GM12878 (cell line): ENCODE data around the gene GPR141.

Experiments used
- CEBPB ChIP-seq, 2 experiments: fragments of 150-350 bp in 1 of 2; IDR thresholded peaks; 2 replicates each; pipeline ENCODE4 v1.6.1; 2012 to 2014; ENCODE audit warnings: low read depth in 2 of 2, low read length in 2 of 2, borderline replicate concordance in 1 of 2, inconsistent platforms in 1 of 2
- CHD2 ChIP-seq: IDR thresholded peaks from 2 replicates; pipeline ENCODE4 v1.6.1; 2011; ENCODE audit warnings: low read depth, low read length, improper control_type of control experiment, borderline replicate concordance
- CTCF ChIP-seq, 3 experiments: IDR thresholded peaks in 2 of 3; conservative IDR thresholded peaks in 1 of 3; 2 replicates each; pipeline ENCODE4 v1.5.1; 2011; ENCODE audit warnings: low read depth in 3 of 3, low read length in 3 of 3, mild to moderate bottlenecking in 3 of 3, control low read depth in 2 of 3, moderate library complexity in 2 of 3, inconsistent platforms in 1 of 3, mixed read lengths in 1 of 3; ENCODE audit not compliant: control insufficient read depth in 2 of 3, insufficient read depth in 1 of 3; ENCODE audit errors: extremely low read depth in 1 of 3
- FOS ChIP-seq: IDR thresholded peaks from 3 replicates; pipeline ENCODE4 v1.6.1; 2011; ENCODE audit warnings: borderline replicate concordance; ENCODE audit not compliant: insufficient read length; ENCODE audit errors: extremely low read depth
- JUND ChIP-seq: IDR thresholded peaks from 2 replicates; pipeline ENCODE4 v1.6.1; 2012; ENCODE audit warnings: low read depth, mild to moderate bottlenecking, low read length, improper control_type of control experiment, moderate library complexity
- MAX ChIP-seq: IDR thresholded peaks from 2 replicates; pipeline ENCODE4 v1.6.1; 2012; ENCODE audit warnings: low read depth, low read length, improper control_type of control experiment
- PAX8 ChIP-seq: fragments of 450-650 bp; IDR thresholded peaks from 2 replicates; pipeline ENCODE4 v1.6.1; 2017; ENCODE audit warnings: mild to moderate bottlenecking, moderate library complexity
- POLR2A ChIP-seq: IDR thresholded peaks from 2 replicates; pipeline ENCODE4 v1.6.1; 2011; ENCODE audit warnings: low read depth, mild to moderate bottlenecking, low read length
- RAD21 ChIP-seq: IDR thresholded peaks from 2 replicates; pipeline ENCODE4 v1.6.1; 2011; ENCODE audit warnings: mild to moderate bottlenecking, low read depth, low read length, moderate library complexity; ENCODE audit not compliant: insufficient read depth
- RFX5 ChIP-seq: IDR thresholded peaks from 2 replicates; pipeline ENCODE4 v1.6.1; 2011; ENCODE audit warnings: low read depth, low read length, improper control_type of control experiment
- SREBF1 ChIP-seq: IDR thresholded peaks from 2 replicates; pipeline ENCODE4 v1.6.1; 2012; ENCODE audit warnings: mild to moderate bottlenecking, low read length

GRCh38 chr7:37672926-37673325, 10.6 kb upstream of the GPR141 start:
- TF ChIP-seq PAX8 = no peak
- TF ChIP-seq CTCF (IDR thresholded peaks at IDR 0.05 in 2 of 3, conservative IDR thresholded peaks at IDR 0.05 in 1 of 3; ENCODE audit: control insufficient read depth in 2 of 3, extremely low read depth in 1 of 3, insufficient read depth in 1 of 3, low read depth in 3 of 3, low read length in 3 of 3) = no peak
- no peak for TF ChIP-seq CEBPB (IDR thresholded peaks at IDR 0.05; ENCODE audit: borderline replicate concordance in 1 of 2, low read depth in 2 of 2, low read length in 2 of 2)
- TF ChIP-seq SREBF1 = no peak
- no peak for TF ChIP-seq FOS
- no peak for TF ChIP-seq MAX
- no peak for TF ChIP-seq JUND
- no peak for TF ChIP-seq POLR2A
- TF ChIP-seq CHD2 = no peak
- TF ChIP-seq RFX5 = no peak
- no peak for TF ChIP-seq RAD21
